Ramos (cell line): ENCODE results near the gene ZNF830.
"Not testable (repeated sequence)": the region's sequence is repeated elsewhere in the genome, so short reads cannot be mapped to it uniquely, and the experiment has no call there.

Source experiments
- in situ Hi-C: fragments of 300-500 bp; cut with MboI; formaldehyde crosslinking; loops from one replicate; pipeline ENCODE4 v1.14.3; 2022; ENCODE audit warnings: low sequenced_read_pairs; ENCODE audit not compliant: unreplicated experiment

The ZNF830 gene

GRCh38 chr17:34961093-34961911 is at the start of gene ZNF830, which contains the start of gene CCT6B:
Gene ZNF830 (plus strand): TSS chr17:34961540. CDS start chr17:34961567, 27 bp downstream.
Gene CCT6B (minus strand): TSS chr17:34961460. CDS start chr17:34961393, 67 bp downstream.
- in situ Hi-C loops = loop anchor here (10.0 kb wide), 1 partner anchor 63 kb away; no protein-coding TSS in a partner anchor

GRCh38 chr17:34913001-34913400 is 48.3 kb upstream of the ZNF830 start:
- in situ Hi-C loops = no loop called here

DNA sequence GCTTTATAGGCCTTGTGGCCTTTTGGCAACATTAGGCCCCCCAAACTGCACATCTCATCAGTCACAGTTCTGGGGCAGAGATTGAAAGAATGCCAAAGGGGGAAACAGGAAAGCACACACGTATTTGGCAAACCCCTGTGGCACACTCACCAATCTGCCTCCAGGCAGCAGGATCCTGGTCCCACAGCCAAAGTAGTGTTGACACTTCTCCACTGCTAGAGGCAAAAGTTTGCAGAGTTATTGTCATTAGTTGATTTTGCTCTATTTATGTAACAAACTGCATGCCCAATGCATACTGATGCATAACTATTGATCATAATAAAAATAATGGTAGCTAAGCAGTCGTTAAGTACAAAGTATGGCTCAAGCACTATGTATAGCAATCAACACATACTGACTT is 45.2 kb upstream of the ZNF830 start:
- in situ Hi-C loops = no loop called here

- in situ Hi-C loops = no loop called here
Observed at GRCh38 chr17:34917381-34917780, 44.0 kb upstream of the ZNF830 start.

DNA sequence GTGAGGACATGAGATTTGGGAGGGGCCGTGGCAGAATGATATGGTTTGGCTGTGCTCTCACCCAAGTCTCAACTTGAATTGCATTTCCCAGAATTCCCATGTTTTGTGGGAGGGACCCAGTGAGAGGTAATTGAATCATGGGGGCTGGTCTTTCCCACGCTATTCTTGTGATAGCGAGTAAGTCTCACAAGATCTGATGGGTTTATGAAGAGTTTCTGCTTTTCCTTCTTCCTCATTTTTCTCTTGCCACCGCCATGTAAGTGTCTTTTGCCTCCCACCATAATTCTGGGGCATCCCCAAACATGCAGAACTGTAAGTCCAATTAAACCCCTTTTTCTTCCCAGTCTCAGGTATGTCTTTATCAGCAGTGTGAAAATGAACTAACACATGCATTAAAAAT is 40.7 kb upstream of the ZNF830 start:
- in situ Hi-C loops = no loop called here

GRCh38 chr17:34926661-34927060 is 34.7 kb upstream of the ZNF830 start:
- in situ Hi-C loops = no loop called here

DNA sequence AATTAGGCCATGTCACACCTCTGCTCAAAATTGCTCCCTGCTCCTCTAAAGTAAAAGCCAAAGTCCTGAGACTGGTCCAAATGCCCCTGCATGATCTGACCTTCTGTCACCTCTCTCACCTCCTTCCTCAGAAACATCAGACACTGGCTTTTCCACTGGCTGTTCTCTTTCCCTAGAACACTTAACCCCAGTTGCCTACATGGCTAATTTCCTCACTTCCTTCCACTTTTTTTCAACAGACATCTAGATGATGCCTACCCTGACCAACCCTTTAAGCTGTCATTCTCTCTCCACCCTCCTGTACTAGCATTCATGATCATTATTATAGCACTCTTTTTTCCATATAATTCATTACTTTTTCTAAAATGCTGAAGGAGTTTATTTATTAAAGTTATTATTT is 31.1 kb upstream of the ZNF830 start:
- in situ Hi-C loops = no loop called here

GRCh38 chr17:34950780-34951179 is 10.6 kb upstream of the ZNF830 start:
- in situ Hi-C loops = not testable (repeated sequence)

- in situ Hi-C loops = no loop called here
Observed at GRCh38 chr17:34958438-34958837, 2.9 kb upstream of the ZNF830 start.

GRCh38 chr17:34974179-34974578 is 12.8 kb downstream of the ZNF830 start:
- in situ Hi-C loops = no loop called here

- in situ Hi-C loops = no loop called here
Observed at GRCh38 chr17:34974794-34975785, 13.8 kb downstream of the ZNF830 start.

DNA sequence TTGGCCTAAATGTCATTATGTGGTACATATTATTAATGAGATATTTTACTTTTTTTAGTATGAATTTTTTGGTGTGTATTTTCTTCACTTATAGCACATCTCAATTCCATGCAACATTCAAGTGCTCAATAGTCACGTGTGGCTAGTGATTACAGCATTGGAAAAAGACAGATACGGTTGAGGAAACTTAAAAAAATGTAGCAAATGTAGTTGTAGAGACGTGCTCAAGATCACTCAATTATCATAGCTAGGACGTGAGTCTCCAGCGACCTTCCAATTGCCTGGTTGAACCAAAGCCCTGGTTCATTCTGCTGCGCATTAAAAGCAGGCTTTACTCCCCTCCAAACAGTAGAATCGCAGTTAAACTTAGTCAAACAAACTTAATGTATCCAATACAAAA is 17.8 kb downstream of the ZNF830 start:
- in situ Hi-C loops = no loop called here

- in situ Hi-C loops = no loop called here
Observed at GRCh38 chr17:34979650-34980352, 18.5 kb downstream of the ZNF830 start.

DNA sequence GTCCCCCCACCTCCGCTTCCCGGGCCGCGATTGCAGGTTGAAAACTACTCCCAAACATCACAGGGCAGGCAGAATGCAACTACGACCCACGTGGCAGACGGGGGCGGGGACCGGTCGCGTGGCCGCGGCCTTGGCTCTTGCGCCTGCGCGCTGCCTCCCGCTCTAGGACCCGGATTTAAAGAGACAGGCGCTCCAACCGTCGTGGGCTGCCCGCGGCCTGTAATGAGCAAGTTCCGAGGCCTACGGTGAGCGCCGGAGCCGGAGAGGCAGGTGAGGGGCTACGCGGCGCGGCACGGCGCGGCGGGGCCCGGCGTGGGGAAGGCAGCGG is 19.0 kb downstream of the ZNF830 start, which contains the start of gene LIG3:
LIG3 (plus strand) TSS at position 160 of the 328 bp plus-strand sequence. CDS start 2,494 bp downstream, outside the sequence.
- in situ Hi-C loops = no loop called here

- in situ Hi-C loops = no loop called here
Observed at GRCh38 chr17:34980681-34981537, 19.6 kb downstream of the ZNF830 start.

DNA sequence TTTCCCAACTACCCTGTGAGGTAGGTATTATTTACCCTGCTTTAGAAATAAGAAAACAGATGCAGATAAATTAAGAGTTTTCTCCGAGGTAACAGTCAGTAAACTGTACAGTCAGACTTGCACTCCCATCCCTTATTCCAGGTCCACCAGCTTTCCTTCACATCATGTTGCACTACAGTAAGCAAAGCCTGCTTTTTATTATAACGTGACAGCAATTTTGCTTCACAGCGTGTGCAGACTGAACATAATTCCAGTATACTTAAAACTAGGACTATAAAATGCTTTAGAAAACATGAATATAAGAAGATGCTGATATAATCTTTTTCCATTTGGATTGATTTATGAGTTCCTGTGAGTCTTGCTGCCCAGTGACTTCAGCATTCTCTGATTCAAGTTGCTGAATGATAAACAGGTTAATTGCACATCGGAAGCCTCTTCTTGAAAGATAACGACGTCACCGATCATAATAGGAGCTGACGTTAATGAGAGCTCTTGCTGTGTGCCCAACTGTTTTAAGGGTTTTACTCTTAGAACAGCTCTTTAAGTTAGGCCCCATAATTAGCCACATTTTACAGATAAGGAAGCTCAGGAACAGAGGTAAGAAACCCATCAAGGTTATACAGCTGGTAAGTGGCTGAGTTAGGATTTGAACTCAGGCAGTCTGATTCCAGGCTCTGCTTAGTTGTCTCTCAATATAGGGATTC is 20.4 kb downstream of the ZNF830 start:
- in situ Hi-C loops = no loop called here

GRCh38 chr17:34987232-34987631 is 25.9 kb downstream of the ZNF830 start:
- in situ Hi-C loops = no loop called here

GRCh38 chr17:34988644-34989043 is 27.3 kb downstream of the ZNF830 start:
- in situ Hi-C loops = no loop called here

GRCh38 chr17:34989473-34989872 is 28.1 kb downstream of the ZNF830 start:
- in situ Hi-C loops = no loop called here
